ENCODE results near the gene ARMC8.

Gene ARMC8

GRCh38 chr3:138234401-138235179 lies 47.5 kb downstream of the ARMC8 start:
- CTCF ChIA-PET: interaction anchor here (2.4 kb wide), 1 partner anchor 11 kb away, joined by 11 read pairs; no protein-coding TSS in a partner anchor
- POLR2A ChIA-PET: no interaction called here

GRCh38 chr3:138238711-138239110 lies 51.6 kb downstream of the ARMC8 start:
- CTCF ChIA-PET: no interaction called here
- POLR2A ChIA-PET: no interaction called here
- Histone ChIP-seq H3K9me3 (ENCODE audit: control extremely low read depth in 1 of 5, control insufficient read depth in 4 of 5, insufficient read depth in 2 of 5, low read depth in 1 of 5, low read length in 4 of 5) (no peaks in the 10 kb centered on the region), H3K4me1 (ENCODE audit: control extremely low read depth in 1 of 4, control insufficient read depth in 4 of 4, insufficient read depth in 4 of 4, low read length in 3 of 4) (no peaks in the 10 kb centered on the region), H3K4me3 (ENCODE audit: control insufficient read depth in 1 of 7, extremely low read depth in 1 of 7, insufficient read depth in 4 of 7, low read depth in 2 of 7, low read length in 6 of 7) (no peak overlapping the region), H3K27me3 (replicated peaks in 2 of 5; ENCODE audit: control insufficient read depth in 4 of 5, insufficient read depth in 5 of 5, low read length in 4 of 5) (no peaks in the 10 kb centered on the region), H3K36me3 (ENCODE audit: control insufficient read depth in 4 of 4, insufficient read depth in 4 of 4, low read length in 3 of 4) (peaks cover 24 to 57% (median 35%) of the 10 kb centered on the region in 4 experiments), H3K27ac (ENCODE audit: insufficient read depth in 1 of 2, low read depth in 1 of 2, low read length in 2 of 2, poor library complexity in 1 of 2, severe bottlenecking in 2 of 2) (no peak overlapping the region)
- WGBS (ENCODE audit: insufficient coverage): no CpG with 5 or more reads among the region's 6 CpGs
- no peak for DNase-seq

More at GRCh38 chr3:138234401-138235179, 47.5 kb downstream of the ARMC8 start:
- Histone ChIP-seq H3K4me1 (ENCODE audit: control extremely low read depth in 1 of 4, control insufficient read depth in 4 of 4, insufficient read depth in 4 of 4, low read length in 3 of 4) (no peaks in the 10 kb centered on the region), H3K27me3 (replicated peaks in 2 of 5; ENCODE audit: control insufficient read depth in 4 of 5, insufficient read depth in 5 of 5, low read length in 4 of 5) (no peaks in the 10 kb centered on the region), H3K36me3 (ENCODE audit: control insufficient read depth in 4 of 4, insufficient read depth in 4 of 4, low read length in 3 of 4) (peaks cover 16 to 64% (median 51%) of the 10 kb centered on the region in 4 experiments), H3K9me3 (ENCODE audit: control extremely low read depth in 1 of 5, control insufficient read depth in 4 of 5, insufficient read depth in 2 of 5, low read depth in 1 of 5, low read length in 4 of 5) (no peaks in the 10 kb centered on the region), H3K4me3 (ENCODE audit: control insufficient read depth in 1 of 7, extremely low read depth in 1 of 7, insufficient read depth in 4 of 7, low read depth in 2 of 7, low read length in 6 of 7) (no peak overlapping the region), H3K27ac (ENCODE audit: insufficient read depth in 1 of 2, low read depth in 1 of 2, low read length in 2 of 2, poor library complexity in 1 of 2, severe bottlenecking in 2 of 2) (no peak overlapping the region)
- WGBS (ENCODE audit: insufficient coverage): 100% methylated on average over 3 of the region's 5 CpGs
- peak in 1 of 3 donors; percentile 12 for DNase-seq

- ChIA-PET POLR2A (no interaction called here), CTCF (interaction anchor here (0.8 to 0.9 kb wide), 3 partner anchors 11 to 23 kb away, joined by 3 read pairs; no protein-coding TSS in a partner anchor)
- WGBS (ENCODE audit: insufficient coverage): no CpG with 5 or more reads among the region's 1 CpG
- no peaks in the 10 kb centered on the region for H3K4me1 ChIP-seq (ENCODE audit: control extremely low read depth in 1 of 4, control insufficient read depth in 4 of 4, insufficient read depth in 4 of 4, low read length in 3 of 4)
- H3K4me3 ChIP-seq (ENCODE audit: control insufficient read depth in 1 of 7, extremely low read depth in 1 of 7, insufficient read depth in 4 of 7, low read depth in 2 of 7, low read length in 6 of 7): no peak overlapping the region
- H3K27me3 ChIP-seq (replicated peaks in 2 of 5; ENCODE audit: control insufficient read depth in 4 of 5, insufficient read depth in 5 of 5, low read length in 4 of 5): no peaks in the 10 kb centered on the region
- no peak for DNase-seq
- no peak overlapping the region for H3K27ac ChIP-seq (ENCODE audit: insufficient read depth in 1 of 2, low read depth in 1 of 2, low read length in 2 of 2, poor library complexity in 1 of 2, severe bottlenecking in 2 of 2)
- H3K36me3 ChIP-seq (ENCODE audit: control insufficient read depth in 4 of 4, insufficient read depth in 4 of 4, low read length in 3 of 4): peaks cover 26 to 62% (median 34%) of the 10 kb centered on the region in 4 experiments
- H3K9me3 ChIP-seq (ENCODE audit: control extremely low read depth in 1 of 5, control insufficient read depth in 4 of 5, insufficient read depth in 2 of 5, low read depth in 1 of 5, low read length in 4 of 5): no peaks in the 10 kb centered on the region
These were observed 54.0 kb downstream of the ARMC8 start for GRCh38 chr3:138241061-138241460.

- no peaks in the 10 kb centered on the region for H3K9me3 ChIP-seq (ENCODE audit: control extremely low read depth in 1 of 5, control insufficient read depth in 4 of 5, insufficient read depth in 2 of 5, low read depth in 1 of 5, low read length in 4 of 5)
- no peak overlapping the region for H3K4me3 ChIP-seq (ENCODE audit: control insufficient read depth in 1 of 7, extremely low read depth in 1 of 7, insufficient read depth in 4 of 7, low read depth in 2 of 7, low read length in 6 of 7)
- no peaks in the 10 kb centered on the region for H3K4me1 ChIP-seq (ENCODE audit: control extremely low read depth in 1 of 4, control insufficient read depth in 4 of 4, insufficient read depth in 4 of 4, low read length in 3 of 4)
- WGBS (ENCODE audit: insufficient coverage): 100% methylated on average over 1 of the region's 2 CpGs
- H3K36me3 ChIP-seq (ENCODE audit: control insufficient read depth in 4 of 4, insufficient read depth in 4 of 4, low read length in 3 of 4): peaks cover 23 to 61% (median 33%) of the 10 kb centered on the region in 4 experiments
- no peaks in the 10 kb centered on the region for H3K27me3 ChIP-seq (replicated peaks in 2 of 5; ENCODE audit: control insufficient read depth in 4 of 5, insufficient read depth in 5 of 5, low read length in 4 of 5)
- ChIA-PET CTCF (interaction anchor here (0.8 to 0.9 kb wide), 2 partner anchors 11 to 23 kb away, joined by 3 read pairs; no protein-coding TSS in a partner anchor), POLR2A (interaction anchor here (0.6 kb wide), 1 partner anchor 1241 kb away, joined by 7 read pairs; no protein-coding TSS in a partner anchor)
- no peak overlapping the region for H3K27ac ChIP-seq (ENCODE audit: insufficient read depth in 1 of 2, low read depth in 1 of 2, low read length in 2 of 2, poor library complexity in 1 of 2, severe bottlenecking in 2 of 2)
- DNase-seq: peak in 1 of 3 donors; percentile 26
These were observed 54.6 kb downstream of the ARMC8 start for GRCh38 chr3:138241676-138242075.

- peaks cover 22 to 59% (median 32%) of the 10 kb centered on the region in 4 experiments for H3K36me3 ChIP-seq (ENCODE audit: control insufficient read depth in 4 of 4, insufficient read depth in 4 of 4, low read length in 3 of 4)
These were observed 55.4 kb downstream of the ARMC8 start for GRCh38 chr3:138242466-138242865.

GRCh38 chr3:138245026-138245425 lies 57.9 kb downstream of the ARMC8 start:
- peaks cover 0 to 1% (median 0%) of the 10 kb centered on the region in 5 experiments for H3K9me3 ChIP-seq (ENCODE audit: control extremely low read depth in 1 of 5, control insufficient read depth in 4 of 5, insufficient read depth in 2 of 5, low read depth in 1 of 5, low read length in 4 of 5)

More at GRCh38 chr3:138242466-138242865, 55.4 kb downstream of the ARMC8 start:
- 100% methylated on average over 1 of the region's 1 CpG for WGBS (ENCODE audit: insufficient coverage)
- no peaks in the 10 kb centered on the region for H3K4me1 ChIP-seq (ENCODE audit: control extremely low read depth in 1 of 4, control insufficient read depth in 4 of 4, insufficient read depth in 4 of 4, low read length in 3 of 4)
- ChIA-PET POLR2A (no interaction called here), CTCF (no interaction called here)
- DNase-seq: no peak
- H3K27me3 ChIP-seq (replicated peaks in 2 of 5; ENCODE audit: control insufficient read depth in 4 of 5, insufficient read depth in 5 of 5, low read length in 4 of 5): no peaks in the 10 kb centered on the region
- no peaks in the 10 kb centered on the region for H3K9me3 ChIP-seq (ENCODE audit: control extremely low read depth in 1 of 5, control insufficient read depth in 4 of 5, insufficient read depth in 2 of 5, low read depth in 1 of 5, low read length in 4 of 5)
- no peak overlapping the region for H3K4me3 ChIP-seq (ENCODE audit: control insufficient read depth in 1 of 7, extremely low read depth in 1 of 7, insufficient read depth in 4 of 7, low read depth in 2 of 7, low read length in 6 of 7)
- no peak overlapping the region for H3K27ac ChIP-seq (ENCODE audit: insufficient read depth in 1 of 2, low read depth in 1 of 2, low read length in 2 of 2, poor library complexity in 1 of 2, severe bottlenecking in 2 of 2)

GRCh38 chr3:138249636-138250035 lies 62.5 kb downstream of the ARMC8 start:
- ChIA-PET CTCF (no interaction called here), POLR2A (interaction anchor here (0.5 kb wide), 1 partner anchor 15 kb away, joined by 5 read pairs; no protein-coding TSS in a partner anchor)
- no peak for DNase-seq

More at GRCh38 chr3:138245026-138245425, 57.9 kb downstream of the ARMC8 start:
- CTCF ChIA-PET: interaction anchor here (0.9 to 1.3 kb wide), 4 partner anchors 10 to 71 kb away, joined by 3 to 4 read pairs (median 3); no protein-coding TSS in a partner anchor
- POLR2A ChIA-PET: no interaction called here
- 100% methylated on average over 7 of the region's 9 CpGs for WGBS (ENCODE audit: insufficient coverage)
- H3K36me3 ChIP-seq (ENCODE audit: control insufficient read depth in 4 of 4, insufficient read depth in 4 of 4, low read length in 3 of 4): peaks cover 17 to 57% (median 38%) of the 10 kb centered on the region in 4 experiments
- H3K27ac ChIP-seq (ENCODE audit: insufficient read depth in 1 of 2, low read depth in 1 of 2, low read length in 2 of 2, poor library complexity in 1 of 2, severe bottlenecking in 2 of 2): no peak overlapping the region
- H3K4me3 ChIP-seq (ENCODE audit: control insufficient read depth in 1 of 7, extremely low read depth in 1 of 7, insufficient read depth in 4 of 7, low read depth in 2 of 7, low read length in 6 of 7): no peak overlapping the region
- no peak for DNase-seq
- H3K27me3 ChIP-seq (replicated peaks in 2 of 5; ENCODE audit: control insufficient read depth in 4 of 5, insufficient read depth in 5 of 5, low read length in 4 of 5): no peaks in the 10 kb centered on the region
- no peaks in the 10 kb centered on the region for H3K4me1 ChIP-seq (ENCODE audit: control extremely low read depth in 1 of 4, control insufficient read depth in 4 of 4, insufficient read depth in 4 of 4, low read length in 3 of 4)

More at GRCh38 chr3:138249636-138250035, 62.5 kb downstream of the ARMC8 start:
- Histone ChIP-seq H3K27me3 (replicated peaks in 2 of 5; ENCODE audit: control insufficient read depth in 4 of 5, insufficient read depth in 5 of 5, low read length in 4 of 5) (no peaks in the 10 kb centered on the region), H3K9me3 (ENCODE audit: control extremely low read depth in 1 of 5, control insufficient read depth in 4 of 5, insufficient read depth in 2 of 5, low read depth in 1 of 5, low read length in 4 of 5) (peaks cover 0 to 1% (median 0%) of the 10 kb centered on the region in 5 experiments), H3K36me3 (ENCODE audit: control insufficient read depth in 4 of 4, insufficient read depth in 4 of 4, low read length in 3 of 4) (peaks cover 14 to 41% (median 28%) of the 10 kb centered on the region in 4 experiments), H3K4me3 (ENCODE audit: control insufficient read depth in 1 of 7, extremely low read depth in 1 of 7, insufficient read depth in 4 of 7, low read depth in 2 of 7, low read length in 6 of 7) (no peak overlapping the region), H3K27ac (ENCODE audit: insufficient read depth in 1 of 2, low read depth in 1 of 2, low read length in 2 of 2, poor library complexity in 1 of 2, severe bottlenecking in 2 of 2) (no peak overlapping the region), H3K4me1 (ENCODE audit: control extremely low read depth in 1 of 4, control insufficient read depth in 4 of 4, insufficient read depth in 4 of 4, low read length in 3 of 4) (no peaks in the 10 kb centered on the region)

Measured in common myeloid progenitor, CD34-positive (primary cell).